ENCODE data around the gene RPS27. TPM values are rescaled to one million over a fixed set of nuclear protein-coding genes. Genes with fewer than 3 reads are reported as not detected.

The RPS27 gene
- total and polyA plus RNA-seq, 2 experiments from 2014 or later, result 1,371 to 3,355 TPM

DNA sequence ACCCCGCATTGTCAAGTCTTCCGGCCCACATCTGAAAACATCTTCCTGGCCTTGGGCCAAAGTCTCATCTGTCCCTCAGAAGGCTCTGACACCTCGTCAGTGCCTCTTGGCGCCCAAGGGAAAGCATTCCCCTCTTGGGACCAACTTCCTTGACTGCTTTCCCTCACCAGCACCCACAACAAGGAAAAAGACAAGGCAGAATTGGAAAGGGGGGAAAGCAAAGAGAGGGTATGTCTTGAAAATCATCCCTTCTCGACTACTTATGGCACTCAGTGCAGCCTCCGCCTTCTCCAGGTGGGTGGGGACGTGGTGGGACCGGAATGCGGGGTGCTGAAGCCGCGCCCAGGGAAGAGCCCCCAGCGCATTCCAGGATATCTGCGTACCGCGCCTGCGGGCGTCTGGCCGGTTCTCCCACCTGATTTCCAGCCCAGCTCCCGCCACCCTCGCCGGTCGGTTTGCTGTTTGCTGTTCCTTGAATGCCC, 26.7 kb upstream of the RPS27 start:
- Histone ChIP-seq H2AFZ (no peak overlapping the region), H3K27me3 (ENCODE audit: insufficient read depth) (no peaks in the 10 kb centered on the region), H3F3A (replicated peaks; ENCODE audit: low read depth) (peaks cover 50% of the 10 kb centered on the region), H3K4me1 (ENCODE audit: insufficient read depth) (peaks cover 46% of the 10 kb centered on the region), H3K79me2 (replicated peaks; ENCODE audit: insufficient read depth) (peaks cover 53% of the 10 kb centered on the region), H3K36me3 (ENCODE audit: insufficient read depth) (peaks cover 14% of the 10 kb centered on the region), H4K20me1 (replicated peaks; ENCODE audit: insufficient read depth) (no peaks in the 10 kb centered on the region), H3K9me2 (ENCODE audit: insufficient read depth) (no peaks in the 10 kb centered on the region), H3K27ac (ENCODE audit: low read depth) (peak overlapping the region; percentile 100), H3K4me3 (peak overlapping the region; percentile 83), H3K4me2 (peak overlapping the region; percentile 97)
- peaks cover 21% of the 10 kb centered on the region for H3K27me3 Mint-ChIP-seq (ENCODE audit: insufficient read depth, low read depth, poor library complexity)
- peaks cover 43% of the 10 kb centered on the region for H3K4me1 Mint-ChIP-seq
- peak overlapping the region; percentile 81 for H3K4me3 Mint-ChIP-seq
- peak; percentile 31 for ATAC-seq
- peak; percentile 95 for DNase-seq (ENCODE audit: low spot score)
- TF ChIP-seq CREB1 (CRISPR knock-in tag; IDR thresholded peaks at IDR 0.05; ENCODE audit: low read depth) (0 out of 2 replicates have a peak, but pooled peaks have one; percentile 13), EZH2phosphoT487 (IDR thresholded peaks at IDR 0.05; ENCODE audit: unreplicated experiment) (no peak), CTCF (conservative IDR thresholded peaks at IDR 0.05; ENCODE audit: low read depth in 2 of 2) (no peak), POLR2AphosphoS5 (IDR thresholded peaks at IDR 0.05; ENCODE audit: low read depth) (peak; percentile 16; the same call in 1 of the 2 replicates)
- TF ChIP-seq, protein P1, sequence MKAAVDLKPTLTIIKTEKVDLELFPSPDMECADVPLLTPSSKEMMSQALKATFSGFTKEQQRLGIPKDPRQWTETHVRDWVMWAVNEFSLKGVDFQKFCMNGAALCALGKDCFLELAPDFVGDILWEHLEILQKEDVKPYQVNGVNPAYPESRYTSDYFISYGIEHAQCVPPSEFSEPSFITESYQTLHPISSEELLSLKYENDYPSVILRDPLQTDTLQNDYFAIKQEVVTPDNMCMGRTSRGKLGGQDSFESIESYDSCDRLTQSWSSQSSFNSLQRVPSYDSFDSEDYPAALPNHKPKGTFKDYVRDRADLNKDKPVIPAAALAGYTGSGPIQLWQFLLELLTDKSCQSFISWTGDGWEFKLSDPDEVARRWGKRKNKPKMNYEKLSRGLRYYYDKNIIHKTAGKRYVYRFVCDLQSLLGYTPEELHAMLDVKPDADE (IDR thresholded peaks at IDR 0.05), result peak; percentile 5; the same call in 1 of the 2 replicates
- H3K9me3 Mint-ChIP-seq, result peaks cover 4% of the 10 kb centered on the region; the same call in 1 of the 3 replicates
- H3K36me3 Mint-ChIP-seq (ENCODE audit: low read depth), result peaks cover 54% of the 10 kb centered on the region
- peak overlapping the region; percentile 96 for H3K27ac Mint-ChIP-seq

DNA sequence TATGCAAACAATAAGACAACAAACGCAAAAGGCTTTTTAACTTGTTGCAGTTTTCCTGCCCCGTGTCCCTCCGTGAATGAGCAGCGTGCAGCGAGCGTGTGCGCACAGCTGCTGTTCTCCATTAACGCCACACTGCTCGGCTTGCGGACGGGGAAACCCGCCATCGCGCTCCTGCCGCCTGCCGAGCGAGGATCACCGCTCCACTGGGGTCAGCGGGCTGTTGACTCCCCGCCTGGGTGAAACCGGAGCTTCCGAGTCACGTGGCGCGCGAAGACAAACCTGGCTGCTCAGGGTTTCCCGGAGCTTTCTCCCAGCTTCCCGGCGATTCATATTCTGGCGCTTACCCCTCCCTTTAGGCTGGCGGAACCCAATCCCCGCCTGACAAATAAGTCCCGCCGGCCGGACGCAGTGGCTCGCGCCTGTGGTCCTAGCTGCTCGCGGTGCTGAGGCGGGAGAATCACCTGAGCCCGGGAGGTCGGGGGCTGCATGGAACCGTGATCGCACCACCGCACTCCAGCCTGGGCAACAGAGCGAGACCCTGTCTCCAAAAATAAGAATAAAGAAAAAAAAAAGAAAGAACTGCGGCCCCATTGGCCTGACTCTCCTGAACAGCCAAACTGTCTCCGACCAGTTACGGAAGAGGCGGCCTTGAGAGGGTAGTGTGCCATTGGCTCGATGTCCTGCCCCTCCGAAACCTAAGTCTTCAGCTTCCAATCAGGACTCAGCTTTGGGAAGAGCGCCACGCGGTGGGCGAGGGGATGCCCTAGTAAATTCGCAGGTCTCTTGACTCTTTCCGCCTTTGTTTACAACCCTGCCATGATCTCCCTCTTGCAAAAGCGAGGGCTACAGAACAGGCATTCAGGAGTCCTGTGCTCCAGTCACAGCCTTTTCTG, 23.2 kb upstream of the RPS27 start, which contains the start of gene CREB3L4:
TSS of gene CREB3L4 (plus strand) at position 796 of the 893 bp plus-strand sequence. CDS start 624 bp downstream, outside the sequence.
- no peak within 1 kb of the TSS for H2AFZ ChIP-seq
- TF ChIP-seq EZH2phosphoT487 (IDR thresholded peaks at IDR 0.05; ENCODE audit: unreplicated experiment) (no peak), POLR2AphosphoS5 (IDR thresholded peaks at IDR 0.05; ENCODE audit: low read depth) (peak; percentile 98), STAT1 (IDR thresholded peaks at IDR 0.05; ENCODE audit: unreplicated experiment) (no peak)
- TF ChIP-seq, protein P2, sequence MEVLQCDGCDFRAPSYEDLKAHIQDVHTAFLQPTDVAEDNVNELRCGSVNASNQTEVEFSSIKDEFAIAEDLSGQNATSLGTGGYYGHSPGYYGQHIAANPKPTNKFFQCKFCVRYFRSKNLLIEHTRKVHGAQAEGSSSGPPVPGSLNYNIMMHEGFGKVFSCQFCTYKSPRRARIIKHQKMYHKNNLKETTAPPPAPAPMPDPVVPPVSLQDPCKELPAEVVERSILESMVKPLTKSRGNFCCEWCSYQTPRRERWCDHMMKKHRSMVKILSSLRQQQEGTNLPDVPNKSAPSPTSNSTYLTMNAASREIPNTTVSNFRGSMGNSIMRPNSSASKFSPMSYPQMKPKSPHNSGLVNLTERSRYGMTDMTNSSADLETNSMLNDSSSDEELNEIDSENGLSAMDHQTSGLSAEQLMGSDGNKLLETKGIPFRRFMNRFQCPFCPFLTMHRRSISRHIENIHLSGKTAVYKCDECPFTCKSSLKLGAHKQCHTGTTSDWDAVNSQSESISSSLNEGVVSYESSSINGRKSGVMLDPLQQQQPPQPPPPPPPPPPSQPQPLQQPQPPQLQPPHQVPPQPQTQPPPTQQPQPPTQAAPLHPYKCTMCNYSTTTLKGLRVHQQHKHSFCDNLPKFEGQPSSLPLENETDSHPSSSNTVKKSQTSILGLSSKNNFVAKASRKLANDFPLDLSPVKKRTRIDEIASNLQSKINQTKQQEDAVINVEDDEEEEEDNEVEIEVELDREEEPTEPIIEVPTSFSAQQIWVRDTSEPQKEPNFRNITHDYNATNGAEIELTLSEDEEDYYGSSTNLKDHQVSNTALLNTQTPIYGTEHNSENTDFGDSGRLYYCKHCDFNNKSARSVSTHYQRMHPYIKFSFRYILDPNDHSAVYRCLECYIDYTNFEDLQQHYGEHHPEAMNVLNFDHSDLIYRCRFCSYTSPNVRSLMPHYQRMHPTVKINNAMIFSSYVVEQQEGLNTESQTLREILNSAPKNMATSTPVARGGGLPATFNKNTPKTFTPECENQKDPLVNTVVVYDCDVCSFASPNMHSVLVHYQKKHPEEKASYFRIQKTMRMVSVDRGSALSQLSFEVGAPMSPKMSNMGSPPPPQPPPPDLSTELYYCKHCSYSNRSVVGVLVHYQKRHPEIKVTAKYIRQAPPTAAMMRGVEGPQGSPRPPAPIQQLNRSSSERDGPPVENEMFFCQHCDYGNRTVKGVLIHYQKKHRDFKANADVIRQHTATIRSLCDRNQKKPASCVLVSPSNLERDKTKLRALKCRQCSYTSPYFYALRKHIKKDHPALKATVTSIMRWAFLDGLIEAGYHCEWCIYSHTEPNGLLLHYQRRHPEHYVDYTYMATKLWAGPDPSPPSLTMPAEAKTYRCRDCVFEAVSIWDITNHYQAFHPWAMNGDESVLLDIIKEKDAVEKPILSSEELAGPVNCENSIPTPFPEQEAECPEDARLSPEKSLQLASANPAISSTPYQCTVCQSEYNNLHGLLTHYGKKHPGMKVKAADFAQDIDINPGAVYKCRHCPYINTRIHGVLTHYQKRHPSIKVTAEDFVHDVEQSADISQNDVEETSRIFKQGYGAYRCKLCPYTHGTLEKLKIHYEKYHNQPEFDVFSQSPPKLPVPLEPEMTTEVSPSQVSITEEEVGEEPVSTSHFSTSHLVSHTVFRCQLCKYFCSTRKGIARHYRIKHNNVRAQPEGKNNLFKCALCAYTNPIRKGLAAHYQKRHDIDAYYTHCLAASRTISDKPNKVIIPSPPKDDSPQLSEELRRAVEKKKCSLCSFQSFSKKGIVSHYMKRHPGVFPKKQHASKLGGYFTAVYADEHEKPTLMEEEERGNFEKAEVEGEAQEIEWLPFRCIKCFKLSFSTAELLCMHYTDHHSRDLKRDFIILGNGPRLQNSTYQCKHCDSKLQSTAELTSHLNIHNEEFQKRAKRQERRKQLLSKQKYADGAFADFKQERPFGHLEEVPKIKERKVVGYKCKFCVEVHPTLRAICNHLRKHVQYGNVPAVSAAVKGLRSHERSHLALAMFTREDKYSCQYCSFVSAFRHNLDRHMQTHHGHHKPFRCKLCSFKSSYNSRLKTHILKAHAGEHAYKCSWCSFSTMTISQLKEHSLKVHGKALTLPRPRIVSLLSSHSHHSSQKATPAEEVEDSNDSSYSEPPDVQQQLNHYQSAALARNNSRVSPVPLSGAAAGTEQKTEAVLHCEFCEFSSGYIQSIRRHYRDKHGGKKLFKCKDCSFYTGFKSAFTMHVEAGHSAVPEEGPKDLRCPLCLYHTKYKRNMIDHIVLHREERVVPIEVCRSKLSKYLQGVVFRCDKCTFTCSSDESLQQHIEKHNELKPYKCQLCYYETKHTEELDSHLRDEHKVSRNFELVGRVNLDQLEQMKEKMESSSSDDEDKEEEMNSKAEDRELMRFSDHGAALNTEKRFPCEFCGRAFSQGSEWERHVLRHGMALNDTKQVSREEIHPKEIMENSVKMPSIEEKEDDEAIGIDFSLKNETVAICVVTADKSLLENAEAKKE (CRISPR knock-in tag; IDR thresholded peaks at IDR 0.05), result no peak
- TF ChIP-seq, protein P1 (IDR thresholded peaks at IDR 0.05), result peak; percentile 32

More for the DNA sequence above, 23.2 kb upstream of the RPS27 start, which contains the start of gene CREB3L4:
- Mint-ChIP-seq H3K27me3 (ENCODE audit: insufficient read depth, low read depth, poor library complexity) (peaks cover 17% of the 10 kb centered on the region), H3K27ac (peak within 1 kb of the TSS; percentile 97), H3K4me1 (peaks cover 22% of the 10 kb centered on the region), H3K36me3 (ENCODE audit: low read depth) (peaks cover 31% of the 10 kb centered on the region), H3K9me3 (peaks cover 4% of the 10 kb centered on the region; the same call in 1 of the 3 replicates), H3K4me3 (peak within 1 kb of the TSS; percentile 81)
- peaks cover 27% of the 10 kb centered on the region; the same call in 1 of the 2 replicates for H3F3A ChIP-seq (replicated peaks; ENCODE audit: low read depth)
- H4K20me1 ChIP-seq (replicated peaks; ENCODE audit: insufficient read depth), result no peaks in the 10 kb centered on the region
- H3K79me2 ChIP-seq (replicated peaks; ENCODE audit: insufficient read depth), result peaks cover 34% of the 10 kb centered on the region
- H3K4me3 ChIP-seq, result peak within 1 kb of the TSS; percentile 62
- ATAC-seq (peak; percentile 74), DNase-seq (ENCODE audit: low spot score) (peak; percentile 99)
- no peaks in the 10 kb centered on the region; the same call in 1 of the 2 replicates for H3K36me3 ChIP-seq (ENCODE audit: insufficient read depth)
- peak within 1 kb of the TSS; percentile 99 for H3K27ac ChIP-seq (ENCODE audit: low read depth)
- H3K4me2 ChIP-seq, result peak within 1 kb of the TSS; percentile 87
- H3K9me2 ChIP-seq (ENCODE audit: insufficient read depth), result no peaks in the 10 kb centered on the region
- peaks cover 29% of the 10 kb centered on the region for H3K4me1 ChIP-seq (ENCODE audit: insufficient read depth)
- H3K27me3 ChIP-seq (ENCODE audit: insufficient read depth), result no peaks in the 10 kb centered on the region
